ENCODE results near the gene AIP.

Gene AIP

GRCh38 chr11:67455054-67455453 lies 27.8 kb upstream of the AIP start, which contains the start of gene CABP4:
TSS of gene CABP4 (plus strand) at chr11:67455354. CDS start at chr11:67455424, 70 bp downstream.
- TF ChIP-seq, protein P1, sequence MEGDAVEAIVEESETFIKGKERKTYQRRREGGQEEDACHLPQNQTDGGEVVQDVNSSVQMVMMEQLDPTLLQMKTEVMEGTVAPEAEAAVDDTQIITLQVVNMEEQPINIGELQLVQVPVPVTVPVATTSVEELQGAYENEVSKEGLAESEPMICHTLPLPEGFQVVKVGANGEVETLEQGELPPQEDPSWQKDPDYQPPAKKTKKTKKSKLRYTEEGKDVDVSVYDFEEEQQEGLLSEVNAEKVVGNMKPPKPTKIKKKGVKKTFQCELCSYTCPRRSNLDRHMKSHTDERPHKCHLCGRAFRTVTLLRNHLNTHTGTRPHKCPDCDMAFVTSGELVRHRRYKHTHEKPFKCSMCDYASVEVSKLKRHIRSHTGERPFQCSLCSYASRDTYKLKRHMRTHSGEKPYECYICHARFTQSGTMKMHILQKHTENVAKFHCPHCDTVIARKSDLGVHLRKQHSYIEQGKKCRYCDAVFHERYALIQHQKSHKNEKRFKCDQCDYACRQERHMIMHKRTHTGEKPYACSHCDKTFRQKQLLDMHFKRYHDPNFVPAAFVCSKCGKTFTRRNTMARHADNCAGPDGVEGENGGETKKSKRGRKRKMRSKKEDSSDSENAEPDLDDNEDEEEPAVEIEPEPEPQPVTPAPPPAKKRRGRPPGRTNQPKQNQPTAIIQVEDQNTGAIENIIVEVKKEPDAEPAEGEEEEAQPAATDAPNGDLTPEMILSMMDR (IDR thresholded peaks at IDR 0.05; ENCODE audit: extremely low read depth, insufficient read depth, missing control alignments) = no peak
- no peak for DNase-seq (ENCODE audit: low spot score)
- in situ Hi-C loops (cut with MboI; ENCODE audit: low pct_unique_long_range_greater_than_20kb, low sequenced_read_pairs, unreplicated experiment) = no loop called here

GRCh38 chr11:67456068-67456705 lies 26.6 kb upstream of the AIP start:
- in situ Hi-C loops (cut with MboI; ENCODE audit: low pct_unique_long_range_greater_than_20kb, low sequenced_read_pairs, unreplicated experiment) = no loop called here
- TF ChIP-seq, protein P1 (IDR thresholded peaks at IDR 0.05; ENCODE audit: extremely low read depth, insufficient read depth, missing control alignments) = no peak
- DNase-seq (ENCODE audit: low spot score) = no peak

- TF ChIP-seq, protein P1 (IDR thresholded peaks at IDR 0.05; ENCODE audit: extremely low read depth, insufficient read depth, missing control alignments) = no peak
- in situ Hi-C loops (cut with MboI; ENCODE audit: low pct_unique_long_range_greater_than_20kb, low sequenced_read_pairs, unreplicated experiment) = no loop called here
- no peak for DNase-seq (ENCODE audit: low spot score)
Observed at GRCh38 chr11:67457453-67457852, 25.4 kb upstream of the AIP start.

GRCh38 chr11:67458266-67458665 lies 24.6 kb upstream of the AIP start:
- TF ChIP-seq, protein P1 (IDR thresholded peaks at IDR 0.05; ENCODE audit: extremely low read depth, insufficient read depth, missing control alignments) = no peak
- in situ Hi-C loops (cut with MboI; ENCODE audit: low pct_unique_long_range_greater_than_20kb, low sequenced_read_pairs, unreplicated experiment) = no loop called here
- no peak for DNase-seq (ENCODE audit: low spot score)

GRCh38 chr11:67463186-67463585 lies 19.6 kb upstream of the AIP start:
- no peak for DNase-seq (ENCODE audit: low spot score)
- TF ChIP-seq, protein P1 (IDR thresholded peaks at IDR 0.05; ENCODE audit: extremely low read depth, insufficient read depth, missing control alignments) = no peak
- in situ Hi-C loops (cut with MboI; ENCODE audit: low pct_unique_long_range_greater_than_20kb, low sequenced_read_pairs, unreplicated experiment) = loop anchor here (10.0 kb wide), 1 partner anchor 58 kb away; the partner anchor contains the start of genes PPP1CA and TBC1D10C

DNA sequence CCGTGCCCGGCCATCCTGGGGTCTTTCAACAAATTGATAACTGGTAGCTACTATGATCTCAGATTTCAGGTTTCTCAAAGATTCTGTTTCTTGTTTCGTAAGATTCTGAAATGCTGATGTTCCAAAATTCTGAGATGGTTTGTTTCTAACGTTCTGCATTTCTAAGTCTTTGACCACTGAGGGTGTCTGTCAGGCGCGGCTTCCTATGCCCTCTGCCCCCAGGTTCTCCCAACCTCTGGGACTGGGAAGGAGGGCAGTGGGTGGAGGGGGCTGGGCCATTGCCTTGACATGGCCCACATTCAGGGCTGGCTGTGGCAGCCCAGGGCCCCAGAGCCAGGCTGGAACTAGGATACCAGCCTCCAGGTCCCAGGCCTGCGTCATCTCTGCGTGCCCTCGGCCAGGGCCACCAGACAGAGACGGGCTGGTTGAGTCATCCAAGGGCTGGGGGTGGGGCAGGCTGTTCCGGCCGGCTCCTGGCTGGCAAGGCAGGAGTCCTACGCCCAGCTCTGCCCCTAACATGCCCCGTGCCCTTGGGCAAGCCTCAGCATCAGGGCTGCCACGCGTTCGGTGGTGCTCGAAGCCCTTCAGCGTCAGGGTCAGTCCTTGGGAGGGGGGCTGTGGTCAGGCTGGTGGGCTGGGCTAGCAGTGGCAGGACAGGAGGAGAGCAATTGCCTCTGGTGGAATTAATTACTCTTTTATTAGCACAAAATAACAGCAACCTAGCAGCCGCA lies 19.0 kb upstream of the AIP start:
- in situ Hi-C loops (cut with MboI; ENCODE audit: low pct_unique_long_range_greater_than_20kb, low sequenced_read_pairs, unreplicated experiment) = loop anchor here (10.0 kb wide), 1 partner anchor 59 kb away; the partner anchor contains the start of genes PPP1CA and TBC1D10C
- TF ChIP-seq, protein P1 (IDR thresholded peaks at IDR 0.05; ENCODE audit: extremely low read depth, insufficient read depth, missing control alignments) = no peak
- DNase-seq (ENCODE audit: low spot score) = no peak

Measured in GM13977 (cell line).